OCI-LY1 (cell line): ENCODE data around the gene CDK17.

Experiments
- H2AFZ ChIP-seq: fragments of 200-600 bp; sonication (generic), shearing (Covaris generic); 2 replicates; pipeline ENCODE4 v1.6.0; 2014; ENCODE audit warnings: antibody characterized with exemption, mild to moderate bottlenecking, low read length
- H3F3A ChIP-seq: fragments of 200-600 bp; sonication (generic), shearing (Covaris generic); 2 replicates; pipeline ENCODE4 v1.6.0; 2014; ENCODE audit warnings: mild to moderate bottlenecking, antibody characterized with exemption, low read length, moderate library complexity; ENCODE audit not compliant: insufficient read depth
- H3K27ac ChIP-seq: fragments of 200-600 bp; sonication (generic); 2 replicates; pipeline ENCODE4 v1.5.1; 2014; ENCODE audit warnings: low read length, mixed run types, mild to moderate bottlenecking, low read depth; ENCODE audit not compliant: poor library complexity, severe bottlenecking
- H3K27me3 ChIP-seq: fragments of 200-600 bp; sonication (generic); 2 replicates; pipeline ENCODE4 v1.6.0; 2014; ENCODE audit warnings: antibody characterized with exemption, mild to moderate bottlenecking, low read length, moderate library complexity; ENCODE audit not compliant: insufficient read depth
- H3K36me3 ChIP-seq: fragments of 200-600 bp; sonication (generic); 2 replicates; pipeline ENCODE4 v1.6.1; 2014; ENCODE audit warnings: mild to moderate bottlenecking, antibody characterized with exemption, low read length, moderate library complexity, mixed read lengths; ENCODE audit not compliant: insufficient read depth
- H3K4me1 ChIP-seq: fragments of 200-600 bp; sonication (generic); 2 replicates; pipeline ENCODE4 v1.5.1; 2014; ENCODE audit warnings: mild to moderate bottlenecking, low read length, moderate library complexity; ENCODE audit not compliant: insufficient read depth, severe bottlenecking
- H3K4me2 ChIP-seq: fragments of 200-600 bp; sonication (generic), shearing (Covaris generic); 2 replicates; pipeline ENCODE4 v1.6.1; 2014; ENCODE audit warnings: low read length
- H3K4me3 ChIP-seq: fragments of 200-600 bp; sonication (generic); 2 replicates; pipeline ENCODE4 v1.5.1; 2014; ENCODE audit warnings: low read length, low read depth, mild to moderate bottlenecking, mixed read lengths; ENCODE audit not compliant: poor library complexity, severe bottlenecking
- H3K79me2 ChIP-seq: fragments of 200-600 bp; shearing (Covaris generic); 2 replicates; pipeline ENCODE4 v1.6.1; 2016; ENCODE audit warnings: mixed run types, low read length, mixed read lengths; ENCODE audit not compliant: insufficient read depth
- H3K9ac ChIP-seq: fragments of 200-600 bp; sonication (generic), shearing (Covaris generic); 2 replicates; pipeline ENCODE4 v1.6.1; 2014; ENCODE audit warnings: mild to moderate bottlenecking, low read length, mixed read lengths
- H3K9me2 ChIP-seq: fragments of 200-600 bp; sonication (generic), shearing (Covaris generic); 2 replicates; pipeline ENCODE4 v1.6.1; 2014; ENCODE audit warnings: low read depth, mild to moderate bottlenecking, low read length, mixed read lengths
- H3K9me3 ChIP-seq: fragments of 200-600 bp; shearing (Covaris generic); 2 replicates; pipeline ENCODE4 v1.6.1; 2014; ENCODE audit warnings: low read length, mixed read lengths
- H4K20me1 ChIP-seq: fragments of 200-600 bp; sonication (generic), shearing (Covaris generic); 2 replicates; pipeline ENCODE4 v1.6.0; 2016; ENCODE audit warnings: mild to moderate bottlenecking, low read length; ENCODE audit not compliant: insufficient read depth
- CTCF ChIP-seq: fragments of 200-600 bp; sonication (generic), shearing (Covaris generic); IDR thresholded peaks from 2 replicates; pipeline ENCODE4 v1.5.1; 2017; ENCODE audit warnings: mild to moderate bottlenecking, antibody characterized with exemption, low read length, moderate library complexity, mixed read lengths
- EZH2 ChIP-seq: fragments of 200-600 bp; sonication (generic), shearing (Covaris generic); IDR thresholded peaks from 2 replicates; pipeline ENCODE4 v1.8.0; 2017; ENCODE audit warnings: borderline replicate concordance, mixed run types, mild to moderate bottlenecking, antibody characterized with exemption, low read length, moderate library complexity, mixed read lengths

CDK17 gene

GRCh38 chr12:96338852-96339471, 61.3 kb downstream of the CDK17 start:
- Histone ChIP-seq H3K36me3 (peaks cover 29% of the 10 kb centered on the region), H3K79me2 (peaks cover 57% of the 10 kb centered on the region), H3K27ac (no peak overlapping the region), H3F3A (no peaks in the 10 kb centered on the region), H4K20me1 (no peaks in the 10 kb centered on the region), H2AFZ (no peak overlapping the region), H3K9me2 (no peaks in the 10 kb centered on the region), H3K4me3 (no peak overlapping the region), H3K4me1 (no peaks in the 10 kb centered on the region), H3K9ac (no peak overlapping the region), H3K9me3 (peaks cover 17% of the 10 kb centered on the region), H3K27me3 (no peaks in the 10 kb centered on the region), H3K4me2 (no peak overlapping the region)
- TF ChIP-seq CTCF (no peak), EZH2 (no peak)

- no peaks in the 10 kb centered on the region for H3K27me3 ChIP-seq
- no peak overlapping the region for H3K27ac ChIP-seq
- no peaks in the 10 kb centered on the region for H4K20me1 ChIP-seq
- H3K79me2 ChIP-seq: peaks cover 47% of the 10 kb centered on the region
- no peaks in the 10 kb centered on the region for H3F3A ChIP-seq
- H3K4me2 ChIP-seq: no peak overlapping the region
- no peak overlapping the region for H3K9ac ChIP-seq
- no peaks in the 10 kb centered on the region for H3K9me2 ChIP-seq
- no peak for TF ChIP-seq EZH2
- TF ChIP-seq CTCF: no peak
- no peaks in the 10 kb centered on the region for H3K4me1 ChIP-seq
- peaks cover 26% of the 10 kb centered on the region for H3K36me3 ChIP-seq
- no peak overlapping the region for H3K4me3 ChIP-seq
- H3K9me3 ChIP-seq: peaks cover 9% of the 10 kb centered on the region
- no peak overlapping the region for H2AFZ ChIP-seq
Observed at GRCh38 chr12:96337953-96338352, 62.3 kb downstream of the CDK17 start.

GRCh38 chr12:96336489-96336888, 63.8 kb downstream of the CDK17 start:
- Histone ChIP-seq H3K4me1 (no peaks in the 10 kb centered on the region), H3K9me2 (no peaks in the 10 kb centered on the region), H4K20me1 (no peaks in the 10 kb centered on the region), H3K4me2 (no peak overlapping the region), H3K27ac (no peak overlapping the region), H3K27me3 (no peaks in the 10 kb centered on the region), H3K36me3 (peaks cover 31% of the 10 kb centered on the region), H3K9ac (no peak overlapping the region), H3K9me3 (peaks cover 9% of the 10 kb centered on the region), H3K4me3 (no peak overlapping the region), H2AFZ (no peak overlapping the region), H3K79me2 (peaks cover 34% of the 10 kb centered on the region), H3F3A (0 out of 2 replicates have a peak, but pooled peaks cover 6% of the 10 kb centered on the region)
- no peak for TF ChIP-seq EZH2
- no peak for TF ChIP-seq CTCF
